GM19025 (cell line): Measurements from ENCODE around the gene C19orf47.
"Not testable (repeated sequence)": the region's sequence is repeated elsewhere in the genome, so short reads cannot be mapped to it uniquely, and the experiment has no call there.

Source experiments
- ATAC-seq: cut with Tn5 transposase; IDR thresholded peaks from one replicate; pipeline ENCODE4 v1.9.1; 2021; ENCODE audit warnings: mild to moderate bottlenecking, low read depth, moderate library complexity; ENCODE audit not compliant: unreplicated experiment

Gene C19orf47

DNA sequence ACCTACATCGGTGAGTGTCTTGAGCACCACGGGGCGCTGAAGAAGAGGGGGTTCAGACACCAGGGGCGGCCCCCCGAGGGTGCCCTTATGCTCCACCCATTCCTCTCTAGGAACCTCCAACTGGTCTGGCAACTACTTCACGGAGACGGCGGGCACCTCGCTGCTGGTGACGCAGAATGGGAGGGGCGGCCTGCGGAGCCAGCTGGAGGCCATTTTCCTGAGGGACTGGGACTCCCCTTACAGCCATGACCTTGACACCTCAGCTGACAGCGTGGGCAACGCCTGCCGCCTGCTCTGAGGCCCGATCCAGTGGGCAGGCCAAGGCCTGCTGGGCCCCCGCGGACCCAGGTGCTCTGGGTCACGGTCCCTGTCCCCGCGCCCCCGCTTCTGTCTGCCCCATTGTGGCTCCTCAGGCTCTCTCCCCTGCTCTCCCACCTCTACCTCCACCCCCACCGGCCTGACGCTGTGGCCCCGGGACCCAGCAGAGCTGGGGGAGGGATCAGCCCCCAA, 29.7 kb upstream of the C19orf47 start:
- ATAC-seq, result no peak

DNA sequence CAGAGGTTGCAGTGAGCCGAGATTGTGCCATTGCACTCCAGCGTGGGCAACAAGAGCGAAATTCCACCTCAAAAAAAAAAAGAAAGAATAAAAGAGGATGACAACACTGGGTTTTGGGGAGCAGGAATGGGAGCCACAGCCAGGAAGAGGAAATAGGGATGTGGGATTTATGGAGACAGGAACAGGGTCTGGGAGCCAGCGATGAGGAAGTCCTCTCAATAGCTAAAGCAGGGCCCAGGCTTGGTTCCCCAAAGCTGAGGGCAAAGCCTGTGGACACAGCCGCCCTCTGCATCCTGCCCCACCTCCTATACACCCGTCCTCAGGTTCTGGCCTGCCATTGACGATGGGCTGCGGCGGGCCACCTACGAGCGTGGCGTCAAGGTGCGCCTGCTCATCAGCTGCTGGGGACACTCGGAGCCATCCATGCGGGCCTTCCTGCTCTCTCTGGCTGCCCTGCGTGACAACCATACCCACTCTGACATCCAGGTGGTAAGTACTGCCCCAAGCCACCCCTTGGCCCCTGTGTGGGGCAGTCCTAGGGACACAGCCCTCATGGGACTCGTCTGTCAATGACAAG, 28.2 kb upstream of the C19orf47 start:
- no peak for ATAC-seq

DNA sequence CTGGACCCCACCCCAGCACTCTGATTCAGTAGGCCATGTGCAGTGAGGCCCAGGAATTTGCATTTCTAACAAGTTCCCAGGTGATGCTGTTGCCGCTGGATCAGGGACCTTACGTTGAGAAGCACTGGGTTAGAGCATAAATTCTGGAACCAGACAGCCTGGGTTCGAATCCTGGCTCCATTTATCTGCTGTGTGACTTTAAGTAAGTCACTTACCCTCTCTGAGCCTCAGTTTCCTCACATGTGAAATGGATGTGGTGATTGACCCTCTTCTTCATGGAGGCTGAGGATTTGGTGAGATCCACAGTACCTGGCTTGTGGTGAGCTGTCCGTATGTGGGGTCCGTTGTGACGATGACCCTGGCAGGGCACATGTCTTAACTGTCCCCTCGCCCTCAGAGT, 25.9 kb upstream of the C19orf47 start:
- no peak for ATAC-seq

DNA sequence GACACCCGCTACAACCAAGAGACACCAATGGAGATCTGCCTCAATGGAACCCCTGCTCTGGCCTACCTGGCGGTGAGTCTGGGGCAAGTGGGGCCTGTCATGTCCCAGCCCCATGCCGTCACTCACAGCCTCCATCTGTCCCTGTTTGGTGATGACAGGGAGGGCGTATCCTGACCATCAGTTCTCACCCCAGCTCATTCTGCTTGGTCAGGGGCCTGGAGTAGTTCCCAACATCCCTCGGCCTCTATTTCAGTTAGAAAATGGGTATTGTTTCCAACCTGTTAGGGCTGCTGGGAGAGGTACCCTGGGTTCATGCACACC, 23.6 kb upstream of the C19orf47 start:
- ATAC-seq, result no peak

DNA sequence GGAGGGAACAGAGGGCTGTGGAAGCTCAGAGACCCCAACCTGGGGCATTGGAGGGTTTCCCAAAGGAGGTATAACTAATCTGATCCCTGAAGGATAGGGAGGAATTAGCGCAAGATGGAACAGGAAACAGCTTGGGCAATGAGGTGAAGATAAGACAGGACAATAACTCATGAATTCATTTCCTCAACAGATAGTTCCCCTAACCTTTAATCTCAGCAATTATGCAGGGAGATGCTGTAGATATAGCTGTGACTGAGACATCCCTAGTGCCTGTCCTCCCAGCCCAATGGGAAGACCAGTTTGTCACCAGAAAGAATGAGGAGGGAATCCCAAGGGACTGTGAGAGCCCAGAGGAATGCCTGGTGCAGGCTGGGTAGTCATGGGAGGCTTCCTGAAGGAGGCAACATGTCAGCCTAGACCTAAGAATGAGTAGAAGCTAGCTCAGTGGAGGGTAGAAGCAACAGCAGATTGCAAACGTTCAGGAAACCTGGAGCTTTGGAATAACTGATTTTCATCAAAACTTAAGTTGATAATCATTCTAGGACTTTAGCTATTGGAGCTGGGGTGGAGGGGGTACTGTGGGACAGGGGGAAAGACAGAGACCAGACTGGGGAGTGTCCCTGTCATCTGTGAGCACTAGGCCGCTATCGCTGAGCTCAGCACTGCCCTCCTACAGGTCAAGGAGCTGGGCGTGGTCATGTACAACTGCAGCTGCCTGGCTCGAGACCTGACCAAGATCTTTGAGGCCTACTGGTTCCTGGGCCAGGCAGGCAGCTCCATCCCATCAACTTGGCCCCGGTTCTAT, 23.0 kb upstream of the C19orf47 start:
- ATAC-seq, result no peak

DNA sequence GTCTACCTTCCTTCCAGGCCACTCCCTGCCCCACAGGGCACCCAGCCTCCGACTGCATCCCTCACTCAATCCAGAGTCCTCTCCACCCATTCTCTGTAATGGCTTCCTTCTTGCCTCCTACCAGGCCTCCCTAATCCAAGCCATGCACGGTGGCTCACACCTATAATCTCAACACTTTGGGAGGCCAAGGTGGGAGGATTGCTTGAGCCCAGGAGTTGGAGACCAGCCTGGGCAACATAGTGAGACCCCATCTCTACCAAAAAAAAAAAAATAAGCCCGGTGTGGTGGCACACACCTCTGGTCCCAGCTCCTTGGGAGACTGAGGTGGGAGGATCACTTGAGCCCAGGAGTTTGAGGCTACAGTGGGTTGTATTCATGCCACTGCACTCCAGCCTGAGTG, 22.1 kb upstream of the C19orf47 start:
- not testable (repeated sequence) for ATAC-seq

DNA sequence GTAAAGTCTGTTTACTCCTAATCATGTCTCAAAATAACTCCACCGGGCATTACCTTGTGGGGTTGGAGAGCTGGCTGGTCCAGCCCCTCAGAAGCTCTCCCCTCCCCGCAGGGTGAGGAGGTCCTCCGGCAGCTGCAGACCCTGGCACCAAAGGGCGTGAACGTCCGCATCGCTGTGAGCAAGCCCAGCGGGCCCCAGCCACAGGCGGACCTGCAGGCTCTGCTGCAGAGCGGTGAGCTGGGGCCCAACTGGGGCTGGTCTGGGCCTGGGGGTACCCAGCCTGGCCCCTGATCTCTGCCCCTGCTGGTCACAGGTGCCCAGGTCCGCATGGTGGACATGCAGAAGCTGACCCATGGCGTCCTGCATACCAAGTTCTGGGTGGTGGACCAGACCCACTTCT, 21.6 kb upstream of the C19orf47 start:
- no peak for ATAC-seq

DNA sequence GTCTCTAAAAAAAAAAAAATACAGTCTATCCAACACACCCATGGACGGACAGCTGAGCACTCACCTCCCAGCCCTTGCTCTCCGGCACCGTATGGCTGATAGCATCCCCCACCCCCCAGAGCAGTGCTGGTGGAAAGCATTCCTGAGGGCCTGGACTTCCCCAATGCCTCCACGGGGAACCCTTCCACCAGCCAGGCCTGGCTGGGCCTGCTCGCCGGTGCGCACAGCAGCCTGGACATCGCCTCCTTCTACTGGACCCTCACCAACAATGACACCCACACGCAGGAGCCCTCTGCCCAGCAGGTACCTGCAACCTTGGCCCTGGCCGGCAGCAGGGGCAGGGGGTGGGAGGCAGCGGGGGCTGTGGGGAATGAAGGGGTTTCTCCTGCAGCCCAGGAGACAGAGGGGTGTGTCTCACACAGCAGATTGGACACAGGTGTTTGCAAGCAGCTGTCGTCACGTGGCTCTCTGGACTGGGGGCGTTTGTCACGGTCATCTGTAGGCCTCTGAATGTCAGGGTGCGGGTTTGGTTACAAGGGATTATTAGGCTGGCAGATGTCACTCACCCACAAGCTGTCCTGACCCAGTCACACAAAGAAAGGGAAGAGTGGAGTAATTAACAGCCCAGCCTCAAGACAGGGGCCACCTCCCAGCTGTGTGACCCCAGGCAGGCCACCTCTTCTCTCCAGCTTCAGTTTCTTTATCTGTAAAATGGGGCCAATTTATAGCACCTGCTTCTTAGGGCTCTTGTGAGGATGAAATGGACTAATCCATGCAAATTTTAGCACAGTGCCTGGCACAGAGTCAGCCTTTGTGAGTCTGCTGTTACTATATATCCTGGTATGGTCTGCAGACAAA, 19.6 kb upstream of the C19orf47 start:
- ATAC-seq, result no peak

DNA sequence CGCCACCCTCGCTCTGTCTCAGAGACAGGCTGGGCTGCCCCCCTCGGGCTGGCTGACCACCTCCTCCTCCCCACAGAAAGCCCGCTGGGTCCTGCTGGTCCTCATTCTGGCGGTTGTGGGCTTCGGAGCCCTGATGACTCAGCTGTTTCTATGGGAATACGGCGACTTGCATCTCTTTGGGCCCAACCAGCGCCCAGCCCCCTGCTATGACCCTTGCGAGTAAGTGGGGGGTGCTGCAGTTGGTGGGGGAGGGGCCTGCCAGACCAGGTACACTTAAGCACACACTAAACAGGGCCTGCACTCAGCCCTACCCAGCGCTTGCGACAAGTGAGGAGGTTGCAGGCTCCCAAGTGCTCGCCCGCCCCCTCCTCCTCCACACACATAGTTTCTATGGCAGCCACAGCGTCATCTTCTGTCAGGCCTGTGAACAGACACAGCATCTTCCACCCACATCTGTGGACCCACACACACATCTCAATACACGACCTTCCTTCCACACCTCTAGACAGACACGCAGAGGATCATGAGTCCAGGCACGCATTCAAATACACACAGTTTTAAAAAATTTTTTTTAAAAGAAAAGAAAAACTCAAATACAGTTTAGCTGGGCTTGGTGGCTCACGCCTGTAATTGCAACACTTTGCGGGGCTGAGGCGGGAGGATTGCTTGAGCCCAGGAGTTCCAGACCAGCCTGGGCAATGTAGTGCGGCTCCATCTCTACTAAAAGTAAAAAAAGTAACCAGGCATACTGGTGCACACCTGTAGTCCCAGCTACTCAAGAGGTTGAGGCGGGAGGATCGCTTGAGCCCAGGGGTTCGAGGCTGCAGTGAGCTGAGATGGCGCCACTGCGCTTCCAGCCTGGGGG, 18.7 kb upstream of the C19orf47 start:
- no peak for ATAC-seq

DNA sequence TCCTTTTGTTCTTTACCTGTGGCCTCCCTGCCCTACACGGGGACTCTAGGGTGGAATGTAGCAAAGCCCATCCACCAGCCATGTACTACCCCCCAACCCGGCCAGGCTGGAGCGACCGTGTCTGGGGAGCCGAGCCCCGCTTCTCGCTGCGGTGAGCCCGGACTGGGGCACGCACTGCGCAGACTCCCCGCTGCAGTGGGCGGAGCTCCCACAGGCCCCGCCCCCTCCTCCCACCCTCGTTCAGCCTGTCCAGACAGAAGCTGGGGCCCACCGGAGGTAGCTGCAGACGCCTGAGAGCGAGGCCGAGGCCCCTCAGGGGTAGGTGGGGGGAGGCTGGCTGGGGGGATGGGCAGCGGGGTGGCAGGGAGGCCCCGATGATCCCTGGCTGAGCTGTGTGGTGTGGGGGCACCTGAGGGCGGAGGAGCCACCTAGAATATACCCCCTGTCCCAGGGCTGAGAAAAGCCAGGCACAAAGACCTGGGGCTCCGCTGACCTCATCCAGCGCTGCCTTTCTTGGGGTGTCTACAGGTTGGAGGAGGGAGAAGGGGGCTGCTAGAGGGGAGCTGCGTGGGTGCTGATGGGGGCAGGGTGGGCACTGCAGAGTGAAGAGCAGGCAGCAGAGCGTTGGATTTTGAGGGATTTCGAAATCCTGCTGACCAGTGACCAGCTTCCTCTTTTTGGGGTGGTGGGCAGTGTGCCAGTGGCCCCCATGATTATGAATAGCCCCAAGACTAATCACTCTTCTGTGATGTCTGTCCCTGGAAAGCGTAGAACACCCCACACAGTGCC, 17.6 kb upstream of the C19orf47 start:
- no peak for ATAC-seq

DNA sequence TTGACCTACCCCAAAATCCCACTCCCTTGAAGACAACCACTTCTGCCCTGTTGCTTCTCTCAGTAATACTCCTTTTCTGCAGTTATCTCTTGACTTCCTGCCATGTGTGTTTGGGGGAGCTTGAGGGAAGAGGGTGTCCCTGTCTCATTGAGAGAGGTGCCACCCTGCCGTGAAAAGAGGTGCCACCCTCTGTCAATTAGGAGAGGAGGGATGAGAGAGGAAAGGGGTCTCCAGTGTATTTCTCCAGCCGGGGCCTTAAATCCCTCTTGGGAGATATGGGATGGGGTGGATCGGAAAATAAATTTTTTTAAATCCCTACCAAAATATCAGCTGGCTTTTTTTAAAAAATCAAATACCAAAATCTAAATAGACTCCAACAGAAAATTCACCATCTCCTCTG, 16.8 kb upstream of the C19orf47 start:
- no peak for ATAC-seq

DNA sequence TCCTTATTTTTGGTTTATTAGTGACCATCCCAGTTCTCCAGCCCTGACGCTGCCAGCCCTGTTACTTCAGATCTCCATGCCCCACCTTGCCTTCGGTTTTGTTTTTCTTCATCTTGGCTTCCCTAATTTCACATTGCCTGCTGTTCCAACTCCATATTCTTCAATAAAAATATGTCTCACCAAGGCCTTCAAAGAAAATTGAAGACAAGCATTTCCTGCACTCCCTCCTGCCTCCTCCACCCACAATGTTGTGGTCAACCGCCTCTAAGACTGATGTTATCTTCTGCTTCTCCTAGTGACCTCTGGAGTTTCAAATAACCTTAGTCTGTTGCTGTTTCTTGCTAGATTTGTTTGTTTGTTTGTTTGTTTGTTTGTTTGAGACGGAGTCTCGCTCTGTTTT, 14.9 kb upstream of the C19orf47 start:
- ATAC-seq, result no peak

DNA sequence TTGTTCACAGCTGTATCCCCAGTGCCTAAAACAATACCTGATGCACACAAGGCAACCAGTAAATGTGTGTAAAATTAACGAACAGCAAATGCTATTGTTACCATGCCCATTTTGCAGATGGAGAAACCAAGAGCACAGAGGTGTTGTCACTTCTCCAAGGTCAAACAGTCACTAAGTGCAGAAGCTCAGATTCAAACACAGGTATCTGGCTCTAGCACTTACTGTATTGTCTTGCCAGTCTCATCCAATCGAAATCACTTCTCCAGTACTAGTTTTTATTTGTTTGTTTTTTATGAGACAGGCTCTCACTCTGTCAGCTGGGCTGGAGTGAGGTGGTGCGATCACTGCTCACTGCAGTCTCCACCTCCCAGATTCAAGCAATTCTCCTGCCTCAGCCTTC, 14.0 kb upstream of the C19orf47 start:
- no peak for ATAC-seq

DNA sequence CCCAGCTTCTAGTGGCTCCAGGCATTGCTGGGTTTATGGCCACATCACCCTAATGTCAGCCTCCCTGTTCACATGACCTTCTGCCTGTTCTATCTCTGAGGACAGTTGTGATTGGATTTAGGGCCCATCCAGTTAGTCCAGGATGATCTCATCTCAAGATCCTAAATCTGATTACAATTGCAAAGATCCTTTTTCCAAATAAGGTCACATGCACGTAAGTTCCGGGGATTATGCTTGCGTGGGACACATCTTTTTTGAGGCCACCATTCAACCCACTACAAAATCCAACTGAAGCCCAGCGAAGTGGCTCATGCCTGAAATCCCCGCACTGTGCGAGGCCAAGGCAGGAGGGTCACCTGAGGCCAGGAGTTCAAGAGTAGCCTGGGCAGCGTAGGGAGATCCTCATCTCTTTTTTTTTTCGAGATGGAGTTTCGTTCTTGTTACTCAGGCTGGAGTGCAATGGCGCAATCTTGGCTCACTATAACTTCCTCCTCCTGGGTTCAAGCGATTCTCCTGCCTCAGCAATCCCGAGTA, 12.6 kb upstream of the C19orf47 start:
- no peak for ATAC-seq

DNA sequence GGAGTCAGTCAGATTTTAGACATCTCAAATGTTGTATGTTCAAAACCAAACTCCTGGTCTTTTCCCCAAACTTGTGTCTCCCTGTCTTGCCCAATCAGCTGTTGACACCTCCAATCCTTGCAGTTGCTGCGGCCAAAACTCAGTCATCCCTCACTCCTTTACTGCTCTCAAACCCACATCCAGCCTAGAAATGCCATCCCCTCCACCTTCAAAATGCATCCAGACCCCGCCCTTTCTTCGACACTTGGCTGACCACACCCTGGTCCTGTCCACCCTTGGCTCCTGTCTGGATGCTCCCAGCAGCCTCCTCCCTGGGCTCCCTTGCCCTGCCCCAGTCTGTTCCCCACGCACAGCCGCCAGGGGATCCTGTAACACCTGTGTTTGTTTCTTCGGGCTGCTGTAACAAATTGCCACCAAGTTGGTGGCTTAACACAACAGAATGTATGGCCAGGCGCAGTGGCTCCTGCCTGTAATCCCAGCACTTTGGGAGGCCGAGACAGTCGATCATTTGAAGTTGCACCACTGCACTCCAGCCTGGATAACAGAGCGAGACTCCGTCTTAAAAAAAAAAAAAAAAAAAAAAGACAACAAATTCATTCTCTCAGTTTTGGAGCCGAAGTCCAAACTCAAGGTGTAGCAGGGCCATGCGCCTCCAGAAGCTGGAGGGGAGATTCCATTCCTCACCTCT, 12.0 kb upstream of the C19orf47 start:
- no peak for ATAC-seq

DNA sequence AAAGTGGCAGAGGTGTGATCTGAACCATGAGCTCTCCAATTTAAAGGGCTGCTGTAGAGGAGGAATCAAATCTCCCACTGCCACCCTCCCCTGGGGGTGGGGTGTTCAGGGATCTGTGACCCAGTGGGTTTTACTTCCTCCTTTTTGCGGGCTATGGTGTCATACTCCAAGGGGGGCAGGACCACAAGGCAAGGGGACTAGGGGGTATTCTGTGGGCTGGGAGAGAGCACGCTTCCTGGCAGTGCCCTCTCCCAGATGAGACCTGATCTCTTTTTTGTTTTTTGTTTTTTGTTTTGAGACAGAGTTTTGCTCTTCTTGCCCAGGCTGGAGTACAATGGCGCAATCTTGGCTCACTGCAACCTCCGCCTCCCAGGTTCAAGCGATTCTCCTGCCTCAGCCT, 10.6 kb upstream of the C19orf47 start:
- ATAC-seq, result no peak

DNA sequence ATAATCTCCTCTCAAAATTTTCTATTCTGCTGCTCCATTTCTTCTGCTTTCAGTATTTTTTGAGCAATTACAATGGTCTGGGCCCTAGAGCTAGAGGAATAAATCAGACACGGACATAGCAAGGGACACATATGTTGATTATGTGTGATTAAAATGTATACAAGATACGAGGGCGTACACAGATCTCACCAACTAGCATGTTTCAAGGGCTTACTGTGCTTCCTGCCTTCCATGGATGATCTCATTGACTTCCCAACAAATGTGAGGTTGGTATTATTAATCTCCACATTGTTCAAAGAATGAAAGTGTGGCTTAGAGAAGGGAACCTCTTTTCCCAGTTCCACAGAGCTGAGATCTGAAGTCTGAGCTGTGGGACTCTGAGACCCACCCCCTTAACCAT, 9.4 kb upstream of the C19orf47 start:
- ATAC-seq, result no peak

DNA sequence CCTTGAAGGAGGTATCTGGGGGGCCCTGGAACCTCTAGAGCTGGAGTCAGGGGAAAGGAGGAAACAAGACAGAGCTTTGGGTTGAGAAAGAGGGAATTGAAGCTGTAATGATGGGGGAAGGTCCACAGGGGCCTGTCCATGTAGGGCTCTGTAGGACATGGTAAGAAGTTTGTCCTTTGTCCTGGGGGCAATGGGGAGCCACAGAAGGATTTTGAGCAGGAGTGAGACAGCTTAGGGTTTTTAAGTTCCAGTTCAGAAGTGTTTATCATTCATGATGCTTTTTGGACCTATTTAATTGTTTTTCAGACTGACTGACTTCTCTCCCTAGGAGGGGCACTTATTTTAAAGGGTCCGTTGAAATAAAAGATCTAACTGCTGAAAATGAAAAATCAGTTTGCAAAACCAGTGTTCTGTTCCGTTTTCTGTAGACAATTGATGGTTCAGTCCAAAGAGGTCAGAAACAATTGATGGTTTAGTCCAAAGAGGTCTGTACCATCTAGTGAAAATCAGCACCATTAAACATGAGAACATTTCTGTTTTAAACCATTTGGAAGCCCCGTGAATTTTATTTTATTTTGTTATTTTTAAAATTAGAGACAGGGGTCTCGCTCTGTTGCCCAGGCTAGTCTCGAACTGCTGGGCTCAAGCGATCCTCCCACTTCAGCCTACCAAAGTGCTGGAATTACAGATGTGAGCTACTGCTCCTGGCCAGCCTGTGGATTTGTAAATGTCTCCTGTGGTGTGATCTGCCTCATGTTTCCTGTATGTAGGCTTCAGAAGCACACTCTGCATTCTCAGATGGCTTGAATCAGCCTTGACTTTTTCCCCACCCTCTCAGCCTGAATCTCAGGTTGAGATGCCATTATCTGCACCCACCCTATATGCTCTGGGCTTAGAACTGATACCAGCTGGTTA, 8.7 kb upstream of the C19orf47 start:
- ATAC-seq, result no peak
